Spinal cord (tissue), 10 donors: ENCODE results near the gene FBXL5. TPM values are rescaled to one million over a fixed set of nuclear protein-coding genes. Genes with fewer than 3 reads are reported as not detected.

Experiments used
- DNase-seq, 6 donors: peaks; one replicate each; pipeline versions ENCODE4 v3.0.0 to v3.0.0-alpha.2; 2013 to 2015; ENCODE audit warnings: low spot score in 6 of 6, low read depth in 4 of 6
- H3K27ac ChIP-seq: one replicate; pipeline ENCODE4 v1.5.1; 2013; ENCODE audit warnings: low read depth, low read length, control low read depth
- H3K27me3 ChIP-seq: one replicate; pipeline ENCODE4 v1.6.1; 2013; ENCODE audit warnings: low read length; ENCODE audit not compliant: control insufficient read depth, insufficient read depth
- H3K36me3 ChIP-seq: one replicate; pipeline ENCODE4 v1.6.1; 2013; ENCODE audit warnings: low read length; ENCODE audit not compliant: control insufficient read depth, insufficient read depth
- H3K4me1 ChIP-seq: one replicate; pipeline ENCODE4 v1.6.1; 2013; ENCODE audit warnings: low read length; ENCODE audit not compliant: control insufficient read depth, insufficient read depth
- H3K4me3 ChIP-seq: one replicate; pipeline ENCODE4 v1.5.1; 2013; ENCODE audit warnings: low read depth, low read length, control low read depth
- H3K9me3 ChIP-seq: one replicate; pipeline ENCODE4 v1.6.1; 2013; ENCODE audit warnings: low read length; ENCODE audit not compliant: control insufficient read depth, insufficient read depth
- WGBS: methylation state at CpG from one replicate; pipeline ENCODE4 v1.1.5; 2013; ENCODE audit warnings: missing lambda C conversion rate; ENCODE audit not compliant: insufficient coverage; 5-methylcytosine and 5-hydroxymethylcytosine counted together
- long read RNA-seq, 4 donors: transcript quantifications; one replicate each; lab custom pipeline, GENCODE V29; 2026
- polyA plus RNA-seq, 2 donors: library from polyadenylated mRNA; unstranded; fragments of 120-200 nt; gene quantifications; one replicate each; pipeline ENCODE4 v1.2.1, GENCODE V29; 2013; ENCODE audit not compliant: insufficient read length in 2 of 2
- total RNA-seq, 2 donors: library from RNA; depleted of rRNA in 1 of 2; stranded (reverse); fragments of 120-200 nt in 1 of 2; fragments of >200 nt in 1 of 2; gene quantifications; one replicate each; pipeline versions ENCODE4 v1.2.3 to v1.2.4, GENCODE V29; 2013 to 2014
- donor health status: healthy.

Gene FBXL5, protein sequence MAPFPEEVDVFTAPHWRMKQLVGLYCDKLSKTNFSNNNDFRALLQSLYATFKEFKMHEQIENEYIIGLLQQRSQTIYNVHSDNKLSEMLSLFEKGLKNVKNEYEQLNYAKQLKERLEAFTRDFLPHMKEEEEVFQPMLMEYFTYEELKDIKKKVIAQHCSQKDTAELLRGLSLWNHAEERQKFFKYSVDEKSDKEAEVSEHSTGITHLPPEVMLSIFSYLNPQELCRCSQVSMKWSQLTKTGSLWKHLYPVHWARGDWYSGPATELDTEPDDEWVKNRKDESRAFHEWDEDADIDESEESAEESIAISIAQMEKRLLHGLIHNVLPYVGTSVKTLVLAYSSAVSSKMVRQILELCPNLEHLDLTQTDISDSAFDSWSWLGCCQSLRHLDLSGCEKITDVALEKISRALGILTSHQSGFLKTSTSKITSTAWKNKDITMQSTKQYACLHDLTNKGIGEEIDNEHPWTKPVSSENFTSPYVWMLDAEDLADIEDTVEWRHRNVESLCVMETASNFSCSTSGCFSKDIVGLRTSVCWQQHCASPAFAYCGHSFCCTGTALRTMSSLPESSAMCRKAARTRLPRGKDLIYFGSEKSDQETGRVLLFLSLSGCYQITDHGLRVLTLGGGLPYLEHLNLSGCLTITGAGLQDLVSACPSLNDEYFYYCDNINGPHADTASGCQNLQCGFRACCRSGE
- total RNA-seq (100 to 1,000 TPM; 122 to 197 TPM), polyA plus RNA-seq (100 to 1,000 TPM in 1 of 2 donors, 10 to 100 TPM in 1; 85.8 to 102 TPM)
- long read RNA-seq, donor 1, transcript FBXL5-201 (11 exons, 3,385 nt), result major isoform, 13 of 47 reads
- long read RNA-seq, donor 1, partial matches to known transcripts, result 29 of 47 reads
- long read RNA-seq, donor 1, other reads (novel, unspliced or antisense), result 0 of 47 reads
- long read RNA-seq, donor 2, transcript FBXL5-201 (11 exons, 3,385 nt), result major isoform, 13 of 51 reads
- long read RNA-seq, donor 2, partial matches to known transcripts, result 29 of 51 reads
- long read RNA-seq, donor 2, other reads (novel, unspliced or antisense), result 6 of 51 reads
- long read RNA-seq, donor 3, transcript FBXL5-201 (11 exons, 3,385 nt), result major isoform, 5 of 13 reads
- long read RNA-seq, donor 3, partial matches to known transcripts, result 8 of 13 reads
- long read RNA-seq, donor 3, other reads (novel, unspliced or antisense), result 0 of 13 reads
- long read RNA-seq, donor 4, transcript FBXL5-201 (11 exons, 3,385 nt), result major isoform, 13 of 145 reads
- long read RNA-seq, donor 4, partial matches to known transcripts, result 92 of 145 reads
- long read RNA-seq, donor 4, other reads (novel, unspliced or antisense), result 38 of 145 reads

DNA sequence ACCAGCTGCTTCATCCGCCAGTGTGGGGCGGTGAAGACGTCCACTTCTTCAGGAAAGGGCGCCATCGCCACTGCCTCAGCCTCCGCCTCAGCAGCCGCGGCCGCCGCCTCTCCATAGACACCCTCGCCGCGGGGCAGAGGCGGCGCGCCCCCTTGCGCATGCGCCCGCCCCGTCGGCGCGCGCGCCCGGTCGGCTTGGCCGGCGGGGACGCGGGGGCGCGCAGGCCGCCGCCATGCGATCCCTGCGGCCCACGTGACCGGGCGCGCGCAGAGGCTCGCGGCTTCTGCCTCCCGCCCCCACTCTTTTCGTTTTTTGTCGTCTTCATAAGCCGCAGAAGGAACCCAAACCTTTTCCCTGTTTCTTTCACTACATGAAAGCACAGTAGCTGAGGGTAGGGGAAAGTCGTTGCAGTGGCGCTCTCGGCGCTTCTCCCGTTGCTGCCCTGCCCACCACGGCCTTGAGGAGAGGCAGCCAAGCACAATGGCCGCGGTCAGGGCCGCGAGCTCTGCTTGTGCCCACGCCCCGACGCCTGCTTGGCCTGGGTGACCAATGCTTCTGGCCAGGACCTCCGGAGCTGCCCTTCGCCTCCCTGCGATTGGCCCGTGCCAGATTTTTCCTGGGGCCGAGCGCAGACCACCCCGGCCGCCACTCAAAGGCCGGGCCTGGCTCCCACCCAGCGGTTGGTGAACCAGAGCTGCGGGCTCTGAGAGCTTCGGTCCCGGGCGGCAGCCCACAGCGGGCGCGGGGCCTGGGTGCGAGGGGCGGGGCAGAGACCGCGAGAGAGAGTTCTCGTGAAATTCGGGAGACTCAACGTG, at the start of gene FBXL5:
Gene FBXL5 (minus strand): TSS at position 135 of the 815 bp plus-strand sequence. CDS start 70 bp downstream, at position 65.
- Histone ChIP-seq H3K4me3 (peak within 1 kb of the TSS; percentile 79), H3K27ac (peak within 1 kb of the TSS; percentile 100), H3K9me3 (no peaks in the 10 kb centered on the region), H3K36me3 (no peaks in the 10 kb centered on the region), H3K4me1 (peaks cover 10% of the 10 kb centered on the region), H3K27me3 (no peaks in the 10 kb centered on the region)
- peak; percentile 80 to 97 (median 86) for DNase-seq
- WGBS, result under 1% methylated on average over 79 of the region's 85 CpGs

DNA sequence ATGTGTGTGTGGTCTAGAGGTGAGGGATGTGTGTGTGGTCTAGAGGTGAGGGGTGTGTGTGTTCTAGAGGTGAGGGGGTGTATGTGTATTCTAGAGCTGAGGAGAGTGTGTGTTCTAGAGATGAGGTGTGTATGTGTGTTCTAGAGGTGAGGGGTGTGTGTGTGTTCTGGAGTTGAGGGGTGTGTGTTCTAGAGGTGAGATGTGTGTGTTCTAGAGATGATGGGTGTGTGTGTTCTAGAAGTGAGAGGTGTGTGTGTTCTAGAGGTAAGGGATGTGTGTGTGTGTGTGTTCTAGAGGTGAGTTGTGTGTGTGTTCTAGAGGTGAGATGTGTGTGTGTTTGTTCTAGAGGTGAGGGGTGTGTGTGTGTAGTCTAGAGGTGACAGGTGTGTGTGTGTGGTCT, 49.0 kb upstream of the FBXL5 start:
- Histone ChIP-seq H3K36me3 (no peaks in the 10 kb centered on the region), H3K9me3 (no peaks in the 10 kb centered on the region), H3K4me1 (peaks cover 7% of the 10 kb centered on the region), H3K27ac (no peak overlapping the region), H3K27me3 (no peaks in the 10 kb centered on the region), H3K4me3 (no peak overlapping the region)
- DNase-seq, result no peak

DNA sequence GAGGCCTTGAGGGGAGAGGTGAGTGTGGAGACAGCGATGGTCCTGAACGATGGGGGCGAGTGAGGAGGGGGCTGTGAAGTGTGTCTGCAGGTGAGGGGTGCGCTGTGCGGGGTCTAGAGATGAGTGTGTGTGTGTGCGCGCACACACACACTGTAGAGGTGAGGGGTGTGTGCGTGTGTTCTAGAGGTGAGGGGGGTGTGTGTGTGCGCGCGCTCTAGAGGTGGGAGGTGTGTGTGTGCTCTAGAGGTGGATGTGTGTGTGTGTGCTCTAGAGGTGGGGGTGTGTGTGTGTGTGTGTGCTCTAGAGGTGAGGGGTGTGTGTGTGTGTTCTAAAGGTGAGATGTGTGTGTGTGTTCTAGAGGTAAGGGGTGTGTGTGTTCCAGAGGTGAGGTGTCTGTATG, 48.3 kb upstream of the FBXL5 start:
- H3K4me1 ChIP-seq, result peaks cover 7% of the 10 kb centered on the region
- WGBS, result 86% methylated on average over 11 of the region's 11 CpGs
- H3K36me3 ChIP-seq, result no peaks in the 10 kb centered on the region
- peak overlapping the region; percentile 55 for H3K4me3 ChIP-seq
- H3K27me3 ChIP-seq, result no peaks in the 10 kb centered on the region
- no peaks in the 10 kb centered on the region for H3K9me3 ChIP-seq
- DNase-seq, result no peak
- H3K27ac ChIP-seq, result no peak overlapping the region

DNA sequence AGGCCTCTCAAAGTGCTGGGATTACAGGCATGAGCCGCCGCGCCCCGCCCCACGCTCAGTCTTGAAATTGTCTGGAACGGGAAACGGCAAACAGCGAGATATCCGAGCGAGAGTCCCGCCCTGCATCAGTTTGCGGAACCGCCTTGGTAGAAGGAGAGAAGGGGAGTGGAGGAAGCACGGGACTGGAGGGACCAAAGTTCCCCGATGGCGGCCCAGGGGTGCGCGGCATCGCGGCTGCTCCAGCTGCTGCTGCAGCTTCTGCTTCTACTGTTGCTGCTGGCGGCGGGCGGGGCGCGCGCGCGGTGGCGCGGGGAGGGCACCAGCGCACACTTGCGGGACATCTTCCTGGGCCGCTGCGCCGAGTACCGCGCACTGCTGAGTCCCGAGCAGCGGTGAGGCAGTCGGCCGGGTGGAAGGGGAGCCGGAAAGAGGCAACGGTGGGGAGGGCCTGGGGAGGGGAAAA, 47.8 kb upstream of the FBXL5 start, which contains the start of gene BST1:
Gene BST1 (plus strand): TSS at position 125 of the 463 bp plus-strand sequence. CDS start 80 bp downstream, at position 205.
- H3K27ac ChIP-seq, result no peak within 1 kb of the TSS

DNA sequence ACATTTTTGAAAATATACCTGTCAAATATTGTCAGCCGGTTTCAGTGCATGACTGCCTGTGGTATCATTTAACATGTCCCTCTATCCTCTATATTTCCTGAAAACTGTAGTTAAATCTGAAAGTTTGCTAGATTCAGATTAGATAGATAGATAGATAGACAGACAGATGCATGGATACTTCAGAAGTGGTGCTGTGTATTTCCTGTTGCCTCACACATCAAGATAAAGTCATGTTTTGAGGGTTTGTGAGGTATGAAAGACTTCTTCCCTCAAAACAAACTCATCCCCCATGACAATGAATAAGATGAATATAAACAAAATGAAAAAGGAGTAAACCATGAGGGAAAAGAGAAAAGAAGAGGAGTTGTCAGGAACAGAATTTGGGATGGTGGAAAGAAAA, 41.7 kb upstream of the FBXL5 start:
- no CpG with 5 or more reads among the region's 1 CpG for WGBS
- Histone ChIP-seq H3K27me3 (no peaks in the 10 kb centered on the region), H3K9me3 (no peaks in the 10 kb centered on the region), H3K4me1 (no peaks in the 10 kb centered on the region), H3K36me3 (no peaks in the 10 kb centered on the region), H3K4me3 (no peak overlapping the region), H3K27ac (no peak overlapping the region)
- DNase-seq, result no peak

More for the DNA sequence above, 47.8 kb upstream of the FBXL5 start, which contains the start of gene BST1:
- no peaks in the 10 kb centered on the region for H3K36me3 ChIP-seq
- peak within 1 kb of the TSS; percentile 55 for H3K4me3 ChIP-seq
- peaks cover 7% of the 10 kb centered on the region for H3K4me1 ChIP-seq
- no peaks in the 10 kb centered on the region for H3K27me3 ChIP-seq
- peak in 2 of 6 donors; percentile 64 to 73 for DNase-seq
- no peaks in the 10 kb centered on the region for H3K9me3 ChIP-seq
- under 1% methylated on average over 43 of the region's 43 CpGs for WGBS

DNA sequence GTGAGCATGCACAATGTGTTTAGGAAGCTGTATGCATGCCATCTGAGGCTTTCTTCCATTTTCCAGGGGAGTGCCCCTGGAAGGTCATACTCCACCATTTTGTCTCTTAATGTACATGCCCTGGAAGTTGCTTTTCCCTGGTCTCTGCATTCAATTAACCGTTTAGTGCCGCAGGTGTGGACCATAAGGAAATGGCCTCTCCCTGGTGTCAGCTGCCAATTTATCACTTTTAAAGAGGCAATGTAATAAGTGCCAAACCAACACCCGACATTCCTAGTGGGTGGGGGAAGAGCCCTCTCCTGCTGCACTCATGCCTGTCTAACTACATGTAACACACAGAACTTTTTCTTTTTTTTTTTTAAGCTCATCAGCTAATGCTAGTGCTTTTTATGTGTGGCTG, 40.6 kb upstream of the FBXL5 start:
- no peak for DNase-seq
- Histone ChIP-seq H3K27me3 (no peaks in the 10 kb centered on the region), H3K4me3 (no peak overlapping the region), H3K36me3 (no peaks in the 10 kb centered on the region), H3K27ac (no peak overlapping the region), H3K4me1 (no peaks in the 10 kb centered on the region), H3K9me3 (no peaks in the 10 kb centered on the region)
- WGBS, result 80% methylated on average over 1 of the region's 3 CpGs

DNA sequence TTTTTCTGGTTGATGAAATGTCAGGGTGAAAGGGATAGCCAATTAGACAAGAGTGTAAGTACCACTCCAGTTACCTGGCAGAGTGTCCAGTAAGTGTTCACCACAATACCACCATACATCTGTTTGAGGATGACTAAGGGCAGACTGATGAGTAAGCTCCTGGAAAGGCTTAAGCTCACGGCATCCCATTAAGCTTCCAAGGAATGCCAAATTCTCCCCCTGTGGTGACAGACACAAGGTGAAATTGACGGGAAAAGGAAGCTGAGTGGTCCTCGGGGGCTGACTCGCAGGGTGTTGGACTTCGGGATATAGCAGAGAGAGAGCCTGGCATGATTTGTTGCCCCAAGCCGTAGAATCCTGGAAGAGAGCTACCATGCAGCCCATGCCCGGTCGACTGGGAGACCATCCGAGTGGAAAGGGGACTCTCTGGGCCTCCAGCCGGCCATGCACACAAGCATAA, 40.1 kb upstream of the FBXL5 start:
- DNase-seq, result no peak

DNA sequence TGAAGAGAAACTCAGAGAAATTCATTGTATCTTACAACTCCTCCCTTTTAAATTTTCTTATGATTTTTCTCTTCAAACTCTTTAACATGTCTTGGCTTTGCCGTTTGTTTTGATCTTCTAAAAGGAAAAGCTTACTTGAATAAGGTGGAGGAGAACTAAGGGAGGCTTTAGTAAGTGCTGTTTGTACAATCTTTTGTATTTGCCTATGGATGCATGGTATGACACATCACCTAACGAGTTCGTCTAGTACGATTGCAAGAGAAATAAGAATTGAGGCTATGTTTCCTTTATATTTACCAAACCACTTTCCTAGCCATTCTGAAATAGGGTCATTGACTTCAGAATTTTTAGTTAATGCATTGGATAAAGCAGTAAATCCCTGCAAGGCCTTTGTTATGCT, 39.3 kb upstream of the FBXL5 start:
- no peaks in the 10 kb centered on the region for H3K4me1 ChIP-seq
- no CpG with 5 or more reads among the region's 4 CpGs for WGBS
- H3K27ac ChIP-seq, result no peak overlapping the region
- no peaks in the 10 kb centered on the region for H3K27me3 ChIP-seq
- H3K4me3 ChIP-seq, result no peak overlapping the region
- H3K36me3 ChIP-seq, result no peaks in the 10 kb centered on the region
- no peak for DNase-seq
- no peaks in the 10 kb centered on the region for H3K9me3 ChIP-seq

More for the DNA sequence above, 40.1 kb upstream of the FBXL5 start:
- H3K27ac ChIP-seq, result no peak overlapping the region
- 94% methylated on average over 4 of the region's 10 CpGs for WGBS
- H3K36me3 ChIP-seq, result no peaks in the 10 kb centered on the region
- no peak overlapping the region for H3K4me3 ChIP-seq
- H3K9me3 ChIP-seq, result no peaks in the 10 kb centered on the region
- H3K27me3 ChIP-seq, result no peaks in the 10 kb centered on the region
- H3K4me1 ChIP-seq, result no peaks in the 10 kb centered on the region
